Glutamatergic neuron (in vitro differentiated cells): ENCODE data around the gene UBE2G2. TPM values are rescaled to one million over a fixed set of nuclear protein-coding genes. Genes with fewer than 3 reads are reported as not detected.

ENCODE experiments used
- DNase-seq: peaks from one replicate; pipeline ENCODE4 v3.0.0; 2022
- H3K27ac Mint-ChIP-seq: one replicate; pipeline ENCODE4 v1.8.0; 2020; ENCODE audit warnings: mild to moderate bottlenecking, mixed read lengths, inconsistent platforms; ENCODE audit not compliant: unreplicated experiment
- H3K27me3 Mint-ChIP-seq: one replicate; pipeline ENCODE4 v1.8.0; 2020; ENCODE audit warnings: mild to moderate bottlenecking, moderate library complexity, mixed read lengths, inconsistent platforms; ENCODE audit not compliant: unreplicated experiment
- H3K36me3 Mint-ChIP-seq: one replicate; pipeline ENCODE4 v1.8.0; 2020; ENCODE audit warnings: mild to moderate bottlenecking, mixed read lengths, inconsistent platforms; ENCODE audit not compliant: unreplicated experiment
- H3K4me1 Mint-ChIP-seq: one replicate; pipeline ENCODE4 v1.8.0; 2020; ENCODE audit warnings: mild to moderate bottlenecking, low read depth, mixed read lengths, inconsistent platforms; ENCODE audit not compliant: unreplicated experiment
- H3K4me3 Mint-ChIP-seq: one replicate; pipeline ENCODE4 v1.8.0; 2020; ENCODE audit warnings: mild to moderate bottlenecking, mixed read lengths, inconsistent platforms; ENCODE audit not compliant: unreplicated experiment
- H3K9me3 Mint-ChIP-seq: one replicate; pipeline ENCODE4 v1.8.0; 2020; ENCODE audit warnings: mild to moderate bottlenecking, moderate library complexity, mixed read lengths, inconsistent platforms; ENCODE audit not compliant: unreplicated experiment
- CTCF ChIP-seq: fragments of 200-600 bp; sonication (generic); IDR thresholded peaks from one replicate; pipeline ENCODE4 v1.5.0; 2021; ENCODE audit not compliant: partially characterized antibody, unreplicated experiment
- total RNA-seq: library from RNA; stranded (reverse); fragmentation: NEBNext Ultra II Directional; extraction: Animal tissue kit (Norgen Biotek cat#: 25700); gene quantifications from one replicate; pipeline ENCODE4 v1.2.1, GENCODE V29; 2021; ENCODE audit not compliant: unreplicated experiment

UBE2G2 gene
- total RNA-seq, 1 donor from 2014 or later, result 77.7 TPM

DNA sequence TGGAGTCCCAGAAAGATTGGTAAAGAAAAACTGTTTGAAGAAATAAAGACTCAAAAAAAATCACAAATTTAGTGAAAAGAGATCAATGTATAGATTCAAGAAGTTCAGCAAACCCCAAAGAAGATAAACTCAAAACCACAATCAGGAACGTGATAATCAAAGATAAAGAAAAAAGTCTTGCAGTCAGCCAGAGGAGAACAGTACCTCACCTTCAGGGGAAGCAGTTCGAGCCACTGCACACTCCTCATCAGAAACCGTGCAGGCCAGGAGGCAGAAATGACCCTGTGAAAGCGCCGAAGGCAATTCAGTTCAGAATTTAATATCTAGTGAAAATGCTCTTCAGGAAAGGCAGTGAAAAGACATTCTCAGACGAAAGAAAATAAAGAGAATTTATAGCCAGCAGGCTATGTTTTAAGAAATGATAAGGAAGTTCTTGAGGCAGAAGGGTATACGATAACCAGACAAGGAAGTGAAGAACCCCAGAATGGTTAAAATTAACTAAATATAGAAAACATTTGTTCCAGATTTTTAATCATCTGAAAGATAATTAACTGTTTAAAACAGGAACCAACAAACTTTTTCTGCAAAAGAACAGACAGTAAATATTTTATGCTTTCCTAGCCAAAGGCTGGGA is 29.7 kb upstream of the UBE2G2 start:
- Mint-ChIP-seq H3K4me1 (peaks cover 5% of the 10 kb centered on the region), H3K36me3 (peaks cover 36% of the 10 kb centered on the region), H3K27ac (no peak overlapping the region), H3K4me3 (no peak overlapping the region), H3K27me3 (peaks cover 6% of the 10 kb centered on the region), H3K9me3 (peaks cover 13% of the 10 kb centered on the region)
- no peak for DNase-seq
- TF ChIP-seq CTCF, result no peak

GRCh38 chr21:44829507-44830092 is 28.0 kb upstream of the UBE2G2 start:
- DNase-seq, result no peak
- Mint-ChIP-seq H3K4me1 (peaks cover 5% of the 10 kb centered on the region), H3K36me3 (peaks cover 41% of the 10 kb centered on the region), H3K27ac (no peak overlapping the region), H3K27me3 (peaks cover 6% of the 10 kb centered on the region), H3K4me3 (peak overlapping the region; percentile 6), H3K9me3 (peaks cover 13% of the 10 kb centered on the region)
- no peak for TF ChIP-seq CTCF

- peaks cover 4% of the 10 kb centered on the region for H3K27me3 Mint-ChIP-seq
- H3K27ac Mint-ChIP-seq, result no peak overlapping the region
- no peak for DNase-seq
- peaks cover 46% of the 10 kb centered on the region for H3K36me3 Mint-ChIP-seq
- peaks cover 5% of the 10 kb centered on the region for H3K4me1 Mint-ChIP-seq
- no peak overlapping the region for H3K4me3 Mint-ChIP-seq
- peaks cover 17% of the 10 kb centered on the region for H3K9me3 Mint-ChIP-seq
- no peak for TF ChIP-seq CTCF
Measured at GRCh38 chr21:44828362-44829056, 26.9 kb upstream of the UBE2G2 start.

DNA sequence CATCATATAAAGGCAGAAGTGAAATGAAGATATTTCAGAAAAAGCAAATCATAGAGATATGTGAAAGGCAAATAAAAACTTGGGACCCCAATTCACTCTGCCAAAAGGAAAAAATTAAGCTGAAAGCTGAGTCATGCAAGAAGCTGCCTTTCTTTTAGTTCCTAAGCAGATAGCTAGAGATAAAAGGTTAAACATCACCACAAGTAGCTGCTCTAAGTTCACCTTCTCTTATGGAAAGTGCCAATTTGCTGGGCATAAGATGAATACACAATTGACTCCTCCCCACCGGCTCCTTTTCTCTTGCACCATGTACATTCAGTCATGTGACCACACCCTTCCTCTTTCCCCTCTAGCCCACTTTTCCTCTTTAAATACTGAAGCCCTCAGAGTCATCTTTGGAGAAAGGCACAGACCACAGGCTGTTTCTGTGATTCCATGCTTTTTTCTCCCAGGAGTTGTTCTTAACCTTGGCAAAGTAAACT is 21.6 kb upstream of the UBE2G2 start:
- Mint-ChIP-seq H3K4me3 (no peak overlapping the region), H3K36me3 (peaks cover 50% of the 10 kb centered on the region), H3K27me3 (peaks cover 9% of the 10 kb centered on the region), H3K27ac (peak overlapping the region; percentile 67), H3K9me3 (peaks cover 28% of the 10 kb centered on the region), H3K4me1 (peaks cover 4% of the 10 kb centered on the region)
- TF ChIP-seq CTCF, result no peak
- no peak for DNase-seq
